H1 (cell line): Measurements from ENCODE around the gene HOXA11. TPM values are rescaled to one million over a fixed set of nuclear protein-coding genes. Genes with fewer than 3 reads are reported as not detected.

Source experiments
- CTCF ChIA-PET: fragments of 300-600 bp; sonication (Branson Sonifier 250); formaldehyde crosslinking; loops from one replicate; lab custom pipeline; 2021; ENCODE audit not compliant: partially characterized antibody; lab: Charles Lee
- POLR2A ChIA-PET: fragments of 300-600 bp; sonication (Branson Sonifier 250); formaldehyde crosslinking; loops from one replicate; lab custom pipeline; 2021; ENCODE audit warnings: inconsistent platforms; ENCODE audit not compliant: partially characterized antibody; lab: Charles Lee
- DNase-seq, 2 experiments: peaks; one replicate each; pipeline versions ENCODE4 v3.0.0 to v3.0.0-alpha.2; 2010 to 2022; ENCODE audit warnings: low spot score in 2 of 2, low read depth in 1 of 2, mixed read lengths in 1 of 2
- FAIRE-seq: peaks from 2 replicates; lab custom pipeline; 2011; peaks lifted over from hg19 to GRCh38; lab: Jason Lieb, UNC
- H2AFZ ChIP-seq: 2 replicates; pipeline ENCODE4 v1.8.1; 2012; ENCODE audit warnings: low read length, inconsistent platforms
- H2AK5ac ChIP-seq: 2 replicates; pipeline ENCODE4 v1.6.1; 2013; ENCODE audit warnings: low read depth, low read length
- H2BK120ac ChIP-seq: replicated peaks from 2 replicates; pipeline ENCODE3; 2013; ENCODE audit warnings: low read depth, low read length, inconsistent platforms
- H2BK12ac ChIP-seq: 2 replicates; pipeline ENCODE4 v1.6.1; 2013; ENCODE audit warnings: low read depth, low read length
- H2BK15ac ChIP-seq: 2 replicates; pipeline ENCODE4 v1.6.1; 2013; ENCODE audit warnings: low read length
- H2BK20ac ChIP-seq: 2 replicates; pipeline ENCODE4 v1.6.1; 2013; ENCODE audit warnings: low read length
- H2BK5ac ChIP-seq: 2 replicates; pipeline ENCODE4 v1.6.1; 2013; ENCODE audit warnings: low read depth, low read length
- H3K14ac ChIP-seq: 2 replicates; pipeline ENCODE4 v1.6.1; 2013; ENCODE audit warnings: inconsistent platforms; ENCODE audit not compliant: insufficient read length
- H3K18ac ChIP-seq: 2 replicates; pipeline ENCODE4 v1.6.1; 2013; ENCODE audit warnings: low read length; ENCODE audit errors: extremely low read depth
- H3K23ac ChIP-seq: 2 replicates; pipeline ENCODE4 v1.6.1; 2013; ENCODE audit warnings: inconsistent platforms; ENCODE audit not compliant: insufficient read length
- H3K23me2 ChIP-seq: 2 replicates; pipeline ENCODE4 v1.6.1; 2013; ENCODE audit warnings: low read depth, low read length
- H3K27ac ChIP-seq: 2 replicates; pipeline ENCODE4 v1.6.1; 2011; ENCODE audit warnings: low read depth, low read length, inconsistent platforms
- H3K27me3 ChIP-seq, 4 experiments: replicated peaks in 1 of 4; 1 replicate in 1 of 4; 2 replicates in 3 of 4; pipeline versions ENCODE4 v1.6.1 to v1.8.1; 2011 to 2013; ENCODE audit warnings: low read length in 3 of 4, mild to moderate bottlenecking in 3 of 4, inconsistent platforms in 2 of 4, mixed read lengths in 2 of 4, moderate library complexity in 1 of 4; ENCODE audit not compliant: control insufficient read depth in 3 of 4, insufficient read depth in 3 of 4; ENCODE audit errors: extremely low read depth in 1 of 4
- H3K36me3 ChIP-seq, 4 experiments: 2 replicates each; pipeline versions ENCODE4 v1.6.1 to v1.8.1; 2011 to 2013; ENCODE audit warnings: mild to moderate bottlenecking in 4 of 4, low read length in 3 of 4, moderate library complexity in 2 of 4, control low read depth in 1 of 4, inconsistent platforms in 1 of 4; ENCODE audit not compliant: insufficient read depth in 4 of 4, control insufficient read depth in 2 of 4
- H3K4ac ChIP-seq: replicated peaks from 2 replicates; pipeline ENCODE3; 2013; ENCODE audit warnings: low read length, low read depth, mixed read lengths, inconsistent platforms; ENCODE audit not compliant: insufficient read length
- H3K4me1 ChIP-seq, 4 experiments: replicated peaks in 1 of 4; 1 replicate in 1 of 4; 2 replicates in 3 of 4; pipeline versions ENCODE4 v1.6.1 to v1.8.1; 2011 to 2013; ENCODE audit warnings: low read length in 3 of 4, inconsistent platforms in 2 of 4, mixed read lengths in 1 of 4; ENCODE audit not compliant: insufficient read depth in 4 of 4, control insufficient read depth in 3 of 4
- H3K4me2 ChIP-seq, 2 experiments: 2 replicates each; pipeline versions ENCODE4 v1.6.1 to v1.8.1; 2011 to 2013; ENCODE audit warnings: low read depth in 2 of 2, low read length in 2 of 2, control low read depth in 1 of 2, inconsistent platforms in 1 of 2, mild to moderate bottlenecking in 1 of 2; ENCODE audit not compliant: insufficient read depth in 1 of 2
- H3K4me3 ChIP-seq, 4 experiments: fragments of 200-600, 300-600 bp in 1 of 4; sonication (generic), shearing (Covaris generic), sonication (Bioruptor Twin) in 1 of 4; 2 replicates each; pipeline versions ENCODE4 v1.5.1 to v1.8.1; 2011 to 2016; ENCODE audit warnings: low read length in 4 of 4, low read depth in 3 of 4, control low read depth in 2 of 4, inconsistent platforms in 2 of 4, mild to moderate bottlenecking in 2 of 4, mixed read lengths in 1 of 4, moderate library complexity in 1 of 4; ENCODE audit not compliant: insufficient read depth in 2 of 4; ENCODE audit errors: extremely low read depth in 1 of 4
- H3K56ac ChIP-seq: replicated peaks from 2 replicates; pipeline ENCODE3; 2013; ENCODE audit warnings: low read depth, mild to moderate bottlenecking, mixed read lengths, low read length, inconsistent platforms; ENCODE audit not compliant: insufficient read length
- H3K79me1 ChIP-seq: 2 replicates; pipeline ENCODE4 v1.6.1; 2013; ENCODE audit warnings: low read depth, low read length, control low read depth
- H3K79me2 ChIP-seq, 2 experiments: 2 replicates each; pipeline versions ENCODE4 v1.6.1 to v1.8.1; 2012 to 2013; ENCODE audit warnings: low read length in 2 of 2, mild to moderate bottlenecking in 2 of 2, inconsistent platforms in 1 of 2; ENCODE audit not compliant: insufficient read depth in 2 of 2, control insufficient read depth in 1 of 2
- H3K9ac ChIP-seq, 4 experiments: replicated peaks in 1 of 4; 1 replicate in 1 of 4; 2 replicates in 3 of 4; pipeline versions ENCODE4 v1.6.1 to v1.8.1; 2011 to 2013; ENCODE audit warnings: low read depth in 3 of 4, low read length in 3 of 4, control low read depth in 2 of 4, mild to moderate bottlenecking in 2 of 4, moderate library complexity in 2 of 4, inconsistent platforms in 1 of 4; ENCODE audit errors: extremely low read depth in 1 of 4
- H3K9me3 ChIP-seq, 2 experiments: 2 replicates each; pipeline versions ENCODE4 v1.6.1 to v1.8.1; 2012 to 2013; ENCODE audit warnings: mild to moderate bottlenecking in 2 of 2, moderate library complexity in 2 of 2, control low read depth in 1 of 2, inconsistent platforms in 1 of 2, low read depth in 1 of 2, low read length in 1 of 2, mixed read lengths in 1 of 2; ENCODE audit not compliant: insufficient read depth in 2 of 2
- H4K20me1 ChIP-seq, 2 experiments: replicated peaks in 1 of 2; 2 replicates each; pipeline versions ENCODE3 to v1.8.1; 2011 to 2013; ENCODE audit warnings: inconsistent platforms in 2 of 2, low read length in 2 of 2, mild to moderate bottlenecking in 1 of 2; ENCODE audit not compliant: insufficient read depth in 2 of 2, control insufficient read depth in 1 of 2
- H4K5ac ChIP-seq: 2 replicates; pipeline ENCODE4 v1.6.1; 2013; ENCODE audit warnings: low read length, low read depth, mixed read lengths, inconsistent platforms; ENCODE audit not compliant: insufficient read length
- H4K8ac ChIP-seq: 2 replicates; pipeline ENCODE4 v1.8.0; 2013; ENCODE audit warnings: mild to moderate bottlenecking, moderate library complexity, low read length, inconsistent platforms; ENCODE audit not compliant: insufficient read depth; ENCODE audit errors: extremely low read depth
- H4K91ac ChIP-seq: replicated peaks from 2 replicates; pipeline ENCODE3; 2013; ENCODE audit warnings: low read length, mixed read lengths, inconsistent platforms; ENCODE audit not compliant: insufficient read length
- CBX8 ChIP-seq: fragments of 300-800, 300-1000 bp; sonication (generic); IDR thresholded peaks from 2 replicates; pipeline ENCODE4 v1.7.1; 2016; ENCODE audit warnings: low read depth, low read length, borderline replicate concordance
- CEBPB ChIP-seq: IDR thresholded peaks from 2 replicates; pipeline ENCODE4 v1.6.1; 2012; ENCODE audit warnings: low read depth, low read length
- EZH2 ChIP-seq: fragments of 200-600 bp; sonication (generic); IDR thresholded peaks from 2 replicates; pipeline ENCODE4 v1.7.1; 2012; ENCODE audit warnings: low read depth, mild to moderate bottlenecking, moderate library complexity, low read length, inconsistent platforms; ENCODE audit not compliant: severe bottlenecking
- FOSL1 ChIP-seq: IDR thresholded peaks from 2 replicates; pipeline ENCODE4 v1.6.1; 2011; ENCODE audit warnings: mild to moderate bottlenecking, low read depth, low read length, moderate library complexity; ENCODE audit not compliant: insufficient read depth
- GTF2F1 ChIP-seq: IDR thresholded peaks from 2 replicates; pipeline ENCODE4 v1.6.1; 2012; ENCODE audit warnings: low read depth, low read length, improper control_type of control experiment, borderline replicate concordance
- HDAC2 ChIP-seq, 2 experiments: fragments of 300-600 bp in 1 of 2; sonication (generic) in 1 of 2; IDR thresholded peaks; 2 replicates each; pipeline ENCODE4 v1.6.1; 2011 to 2012; ENCODE audit warnings: low read depth in 2 of 2, low read length in 2 of 2, mild to moderate bottlenecking in 2 of 2, moderate library complexity in 2 of 2, borderline replicate concordance in 1 of 2, inconsistent platforms in 1 of 2
- KDM1A ChIP-seq: fragments of 200-600, 300-600 bp; sonication (generic); IDR thresholded peaks from 2 replicates; pipeline ENCODE4 v1.7.1; 2016; ENCODE audit warnings: mild to moderate bottlenecking, low read length, borderline replicate concordance
- POU5F1 ChIP-seq: IDR thresholded peaks from 2 replicates; pipeline ENCODE4 v1.6.1; 2011; ENCODE audit warnings: low read depth, mild to moderate bottlenecking, low read length, moderate library complexity
- RNF2 ChIP-seq: fragments of 200-900, 300-1000 bp; sonication (generic); IDR thresholded peaks from 2 replicates; pipeline ENCODE4 v1.7.1; 2016; ENCODE audit warnings: borderline replicate concordance, low read depth, mild to moderate bottlenecking, antibody characterized with exemption, low read length; ENCODE audit not compliant: poor library complexity, severe bottlenecking; ENCODE audit errors: missing control alignments
- SAP30 ChIP-seq: fragments of 300-600 bp; sonication (generic); IDR thresholded peaks from 2 replicates; pipeline ENCODE4 v1.7.1; 2012; ENCODE audit warnings: low read length, moderate library complexity, mild to moderate bottlenecking, inconsistent platforms; ENCODE audit not compliant: insufficient read depth, insufficient replicate concordance
- TEAD4 ChIP-seq: IDR thresholded peaks from 2 replicates; pipeline ENCODE4 v1.6.1; 2012; ENCODE audit warnings: low read depth, low read length, inconsistent platforms, mixed read lengths
- WGBS, 2 experiments: shearing (Covaris generic) in 1 of 2; methylation state at CpG; one replicate each; pipeline versions ENCODE4 v1.1.6 to v1.1.7; 2013 to 2015; ENCODE audit warnings: low lambda C conversion rate in 2 of 2, mixed read lengths in 2 of 2, inconsistent platforms in 1 of 2, low coverage in 1 of 2, missing lambda C conversion rate in 1 of 2; ENCODE audit not compliant: insufficient replicate concordance in 2 of 2, insufficient coverage in 1 of 2, insufficient read length in 1 of 2; ENCODE audit errors: extremely low coverage in 1 of 2, missing lambda C conversion rate in 1 of 2; 5-methylcytosine and 5-hydroxymethylcytosine counted together
- polyA plus RNA-seq, 7 experiments: library from polyadenylated mRNA; depleted of rRNA in 3 of 7; stranded (reverse) in 5 of 7; unstranded in 2 of 7; fragments of >200 nt in 5 of 7; fragments of 200-250 nt in 2 of 7; gene quantifications; 1 replicate in 5 of 7; 2 replicates in 1 of 7; 4 replicates in 1 of 7; pipeline versions ENCODE4 v1.2.1 to v1.2.3, GENCODE V29; 2011 to 2013; ENCODE audit warnings: missing spikeins in 2 of 7, mixed read lengths in 2 of 7
- total RNA-seq: library from RNA; stranded (reverse); fragmentation: NEBNext Ultra II Directional; extraction: Animal tissue kit (Norgen Biotek cat#: 25700); gene quantifications from 2 replicates; pipeline ENCODE4 v1.2.1, GENCODE V29; 2021

HOXA11 gene
- total and polyA plus RNA-seq, 2 of the 8 experiments (the other 6 are each of a cell fraction or from before 2014, with no cell fraction given) = not detected

DNA sequence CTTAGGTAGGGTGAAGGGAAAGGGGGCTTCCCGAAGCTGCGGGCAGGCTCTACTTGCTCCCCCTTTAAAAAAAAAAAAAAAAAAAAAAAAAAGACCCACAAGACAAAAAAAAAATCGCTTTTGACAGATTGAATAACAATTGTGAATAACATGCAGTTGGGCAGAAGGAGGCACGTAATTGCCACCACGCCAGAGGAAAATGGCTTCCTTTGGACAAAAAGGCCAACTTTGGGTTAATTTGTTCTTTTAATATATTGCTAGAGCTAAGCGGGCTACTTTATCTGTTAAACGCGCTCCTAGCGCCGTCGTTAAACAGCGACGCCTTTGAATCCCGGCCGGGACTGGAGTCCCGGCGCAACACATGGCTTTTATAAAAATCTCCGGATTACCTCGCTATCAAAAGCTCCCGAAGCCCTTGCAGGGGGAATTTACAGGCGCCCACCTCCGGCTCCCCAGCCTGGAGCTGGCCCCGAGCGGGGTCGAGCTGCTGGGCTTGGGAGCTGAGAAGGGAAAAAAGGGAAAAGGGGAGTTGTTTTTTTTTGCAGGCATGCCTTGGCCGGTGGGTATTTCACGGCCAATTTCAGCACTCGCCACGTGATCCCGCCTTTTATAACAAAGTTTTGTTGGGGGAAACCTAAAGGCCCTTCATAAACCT lies 1.2 kb downstream of the HOXA11 start:
- H2AFZ ChIP-seq = no peak overlapping the region
- H2AK5ac ChIP-seq = no peak overlapping the region
- no peaks in the 10 kb centered on the region for H3K23me2 ChIP-seq
- H3K36me3 ChIP-seq = peaks cover 0 to 5% (median 0%) of the 10 kb centered on the region in 4 experiments; a peak in 1 of 8 replicates
- 7% methylated on average over 29 of the region's 30 CpGs; no CpG with 5 or more reads in 1 of the 2 experiments for WGBS, 2 experiments
- H2BK12ac ChIP-seq = no peak overlapping the region
- no peak overlapping the region for H4K8ac ChIP-seq
- FAIRE-seq (no peak), DNase-seq (peak in 1 of 2 experiments; percentile 49)
- H3K18ac ChIP-seq = no peak overlapping the region
- H2BK5ac ChIP-seq = no peak overlapping the region
- no peak overlapping the region for H2BK120ac ChIP-seq
- no peak overlapping the region for H3K4ac ChIP-seq
- H3K56ac ChIP-seq = no peak overlapping the region
- H4K20me1 ChIP-seq = peaks cover 41 to 47% of the 10 kb centered on the region in 2 experiments
- H3K4me1 ChIP-seq = peaks cover 0 to 21% (median 13%) of the 10 kb centered on the region in 4 experiments; a peak in 6 of 7 replicates
- no peak overlapping the region for H2BK20ac ChIP-seq
- no peak overlapping the region for H3K27ac ChIP-seq
- H4K91ac ChIP-seq = no peak overlapping the region
- ChIA-PET CTCF (interaction anchor here (0.6 to 9.1 kb wide), 10 partner anchors 9 to 780 kb away, joined by 3 to 64 read pairs (median 4); partner anchors contain the start of genes HIBADH, HOXA10 and HOXA5), POLR2A (interaction anchor here (1.2 kb wide), 1 partner anchor 64 kb away, joined by 3 read pairs; no protein-coding TSS in a partner anchor)
- no peak overlapping the region for H3K9ac ChIP-seq
- no peak overlapping the region for H3K14ac ChIP-seq
- peaks cover 97 to 100% (median 99%) of the 10 kb centered on the region in 4 experiments for H3K27me3 ChIP-seq
- no peaks in the 10 kb centered on the region; a peak in 1 of 4 replicates for H3K9me3 ChIP-seq
- H3K23ac ChIP-seq = no peak overlapping the region
- H2BK15ac ChIP-seq = no peak overlapping the region
- H3K79me2 ChIP-seq = no peaks in the 10 kb centered on the region
- H3K4me3 ChIP-seq = peak overlapping the region in 1 of 4 experiments; percentile 27; a peak in 2 of 8 replicates
- H3K79me1 ChIP-seq = no peaks in the 10 kb centered on the region
- H4K5ac ChIP-seq = no peak overlapping the region
- peak overlapping the region in 1 of 2 experiments; percentile 33; a peak in 1 of 4 replicates for H3K4me2 ChIP-seq
- TF ChIP-seq SAP30 = no peak
- no peak for TF ChIP-seq KDM1A
- TF ChIP-seq CBX8 = peak; percentile 95; the same call in 1 of the 2 replicates
- no peak for TF ChIP-seq CEBPB
- TF ChIP-seq GTF2F1 = no peak
- no peak for TF ChIP-seq FOSL1
- TF ChIP-seq RNF2 = peak; percentile 99
- TF ChIP-seq HDAC2 (IDR thresholded peaks at IDR 0.05; ENCODE audit: borderline replicate concordance in 1 of 2, low read depth in 2 of 2, low read length in 2 of 2) = no peak
- peak; percentile 95 for TF ChIP-seq EZH2
- no peak for TF ChIP-seq POU5F1
- TF ChIP-seq TEAD4 = no peak
